OCI-LY1 (cell line): ENCODE results near the gene ALPK3.

Experiments
- EZH2 ChIP-seq: fragments of 200-600 bp; sonication (generic), shearing (Covaris generic); IDR thresholded peaks from 2 replicates; pipeline ENCODE4 v1.8.0; 2017; ENCODE audit warnings: borderline replicate concordance, mixed run types, mild to moderate bottlenecking, antibody characterized with exemption, low read length, moderate library complexity, mixed read lengths
- TF ChIP-seq, protein P1 (sequence below): fragments of 200-600 bp; sonication (generic), shearing (Covaris generic); IDR thresholded peaks from 2 replicates; pipeline ENCODE4 v1.5.1; 2017; ENCODE audit warnings: mild to moderate bottlenecking, antibody characterized with exemption, low read length, moderate library complexity, mixed read lengths

DNA sequence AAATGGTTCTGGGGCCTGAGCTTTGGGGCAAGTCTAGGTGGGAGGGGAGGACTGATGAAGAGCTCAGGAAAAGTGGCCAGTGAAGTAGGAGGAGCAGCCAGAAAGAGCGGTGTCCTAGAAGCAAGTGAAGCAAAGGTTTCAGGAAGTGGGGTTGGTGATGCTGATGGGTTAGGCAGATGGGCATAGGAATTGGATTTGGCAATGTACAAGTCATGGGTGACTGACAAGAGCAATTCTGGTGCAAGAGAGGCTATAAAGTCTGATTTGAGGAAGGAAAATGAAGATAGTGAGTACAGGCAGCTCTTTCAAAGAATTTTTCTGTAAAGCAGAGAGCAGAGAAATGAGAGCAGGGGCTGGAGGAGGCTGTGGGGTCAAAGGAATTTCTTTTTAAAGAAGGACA, 19.7 kb downstream of the ALPK3 start:
- TF ChIP-seq, protein P1, sequence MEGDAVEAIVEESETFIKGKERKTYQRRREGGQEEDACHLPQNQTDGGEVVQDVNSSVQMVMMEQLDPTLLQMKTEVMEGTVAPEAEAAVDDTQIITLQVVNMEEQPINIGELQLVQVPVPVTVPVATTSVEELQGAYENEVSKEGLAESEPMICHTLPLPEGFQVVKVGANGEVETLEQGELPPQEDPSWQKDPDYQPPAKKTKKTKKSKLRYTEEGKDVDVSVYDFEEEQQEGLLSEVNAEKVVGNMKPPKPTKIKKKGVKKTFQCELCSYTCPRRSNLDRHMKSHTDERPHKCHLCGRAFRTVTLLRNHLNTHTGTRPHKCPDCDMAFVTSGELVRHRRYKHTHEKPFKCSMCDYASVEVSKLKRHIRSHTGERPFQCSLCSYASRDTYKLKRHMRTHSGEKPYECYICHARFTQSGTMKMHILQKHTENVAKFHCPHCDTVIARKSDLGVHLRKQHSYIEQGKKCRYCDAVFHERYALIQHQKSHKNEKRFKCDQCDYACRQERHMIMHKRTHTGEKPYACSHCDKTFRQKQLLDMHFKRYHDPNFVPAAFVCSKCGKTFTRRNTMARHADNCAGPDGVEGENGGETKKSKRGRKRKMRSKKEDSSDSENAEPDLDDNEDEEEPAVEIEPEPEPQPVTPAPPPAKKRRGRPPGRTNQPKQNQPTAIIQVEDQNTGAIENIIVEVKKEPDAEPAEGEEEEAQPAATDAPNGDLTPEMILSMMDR, result no peak
- no peak for TF ChIP-seq EZH2
